Type B pancreatic cell (in vitro differentiated cells): ENCODE results near the gene SH3RF3. TPM values are rescaled to one million over a fixed set of nuclear protein-coding genes. Genes with fewer than 3 reads are reported as not detected.

Experiments
- DNase-seq: peaks from one replicate; pipeline ENCODE4 v3.0.0; 2021; ENCODE audit warnings: mixed read lengths; ENCODE audit not compliant: unreplicated experiment; ENCODE audit errors: extremely low spot score
- H3K27ac Mint-ChIP-seq: 2 replicates; pipeline ENCODE4 v1.8.0; 2021; ENCODE audit warnings: mild to moderate bottlenecking, mixed read lengths
- H3K27me3 Mint-ChIP-seq: 2 replicates; pipeline ENCODE4 v1.8.0; 2021; ENCODE audit warnings: mixed read lengths
- H3K36me3 Mint-ChIP-seq: 2 replicates; pipeline ENCODE4 v1.8.0; 2021; ENCODE audit warnings: mixed read lengths
- H3K4me1 Mint-ChIP-seq: one replicate; pipeline ENCODE4 v1.8.0; 2021; ENCODE audit warnings: mixed read lengths; ENCODE audit not compliant: unreplicated experiment
- H3K4me3 Mint-ChIP-seq: 2 replicates; pipeline ENCODE4 v1.8.0; 2021; ENCODE audit warnings: mild to moderate bottlenecking, mixed read lengths
- H3K9me3 Mint-ChIP-seq: 2 replicates; pipeline ENCODE4 v1.8.0; 2021; ENCODE audit warnings: mixed read lengths
- CTCF ChIP-seq: fragments of 200-600 bp; sonication (generic); conservative IDR thresholded peaks from 2 replicates; pipeline ENCODE4 v1.5.0; 2021; ENCODE audit warnings: antibody characterized with exemption, mild to moderate bottlenecking
- total RNA-seq: library from RNA; stranded (reverse); gene quantifications from 2 replicates; pipeline ENCODE4 v1.2.1, GENCODE V29; 2021; ENCODE audit warnings: low replicate concordance

SH3RF3 gene
- total RNA-seq, 1 donor from 2014 or later = 13.9 TPM

GRCh38 chr2:109527079-109527478, 398.1 kb downstream of the SH3RF3 start:
- Mint-ChIP-seq H3K36me3 (no peaks in the 10 kb centered on the region), H3K27me3 (peaks cover 8% of the 10 kb centered on the region), H3K4me1 (peaks cover 8% of the 10 kb centered on the region), H3K4me3 (no peak overlapping the region), H3K27ac (no peak overlapping the region), H3K9me3 (no peaks in the 10 kb centered on the region)
- no peak for TF ChIP-seq CTCF
- no peak for DNase-seq

- no peak overlapping the region for H3K27ac Mint-ChIP-seq
- no peaks in the 10 kb centered on the region for H3K36me3 Mint-ChIP-seq
- H3K27me3 Mint-ChIP-seq = peaks cover 14% of the 10 kb centered on the region
- TF ChIP-seq CTCF = no peak
- H3K4me1 Mint-ChIP-seq = peaks cover 13% of the 10 kb centered on the region
- DNase-seq = no peak
- no peak overlapping the region for H3K4me3 Mint-ChIP-seq
- no peaks in the 10 kb centered on the region for H3K9me3 Mint-ChIP-seq
These were observed 399.1 kb downstream of the SH3RF3 start for GRCh38 chr2:109527846-109528705.

- H3K27ac Mint-ChIP-seq = no peak overlapping the region
- no peaks in the 10 kb centered on the region for H3K36me3 Mint-ChIP-seq
- no peak overlapping the region for H3K4me3 Mint-ChIP-seq
- peaks cover 14% of the 10 kb centered on the region for H3K27me3 Mint-ChIP-seq
- no peak for TF ChIP-seq CTCF
- H3K4me1 Mint-ChIP-seq = peaks cover 22% of the 10 kb centered on the region
- no peaks in the 10 kb centered on the region for H3K9me3 Mint-ChIP-seq
- DNase-seq = peak; percentile 67
These were observed 400.0 kb downstream of the SH3RF3 start for GRCh38 chr2:109528811-109529501.

- H3K27me3 Mint-ChIP-seq = peaks cover 14% of the 10 kb centered on the region
- H3K4me3 Mint-ChIP-seq = no peak overlapping the region
- H3K4me1 Mint-ChIP-seq = peaks cover 27% of the 10 kb centered on the region
- no peak overlapping the region for H3K27ac Mint-ChIP-seq
- no peaks in the 10 kb centered on the region for H3K36me3 Mint-ChIP-seq
- no peak for TF ChIP-seq CTCF
- no peaks in the 10 kb centered on the region for H3K9me3 Mint-ChIP-seq
- peak; percentile 44 for DNase-seq
These were observed 400.8 kb downstream of the SH3RF3 start for GRCh38 chr2:109529532-109530449.

GRCh38 chr2:109530712-109531111, 401.7 kb downstream of the SH3RF3 start:
- Mint-ChIP-seq H3K27me3 (peaks cover 17% of the 10 kb centered on the region), H3K36me3 (no peaks in the 10 kb centered on the region), H3K9me3 (peaks cover 3% of the 10 kb centered on the region), H3K4me1 (peaks cover 37% of the 10 kb centered on the region), H3K27ac (no peak overlapping the region), H3K4me3 (no peak overlapping the region)
- peak; percentile 22 for DNase-seq
- no peak for TF ChIP-seq CTCF
